ENCODE data around the gene CNTNAP5. TPM values are rescaled to one million over a fixed set of nuclear protein-coding genes. Genes with fewer than 3 reads are reported as not detected.

The CNTNAP5 gene
- total and polyA plus RNA-seq, 2 of the 8 experiments (the other 6 are each of a cell fraction or from before 2014, with no cell fraction given), result 0.11 to 0.76 TPM

DNA sequence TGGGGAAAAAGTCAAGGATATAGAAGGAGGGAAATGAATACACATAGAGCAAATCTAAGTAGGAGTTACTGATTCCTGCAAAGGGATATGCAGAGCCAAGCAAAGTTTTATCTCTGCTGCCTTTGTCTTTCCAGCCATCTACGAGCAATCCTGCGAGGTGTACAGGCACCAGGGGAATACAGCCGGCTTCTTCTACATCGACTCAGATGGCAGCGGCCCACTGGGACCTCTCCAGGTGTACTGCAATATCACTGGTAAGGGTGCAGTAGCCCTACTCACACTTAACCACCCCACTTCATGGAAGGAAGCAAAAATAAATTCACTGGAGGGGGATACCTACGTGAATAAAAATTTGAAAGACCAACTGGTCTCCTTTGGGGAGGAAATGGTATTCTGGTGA is 584.6 kb downstream of the CNTNAP5 start:
- no peak overlapping the region for H2BK12ac ChIP-seq (ENCODE audit: low read depth, low read length)
- H2BK15ac ChIP-seq (ENCODE audit: low read length), result no peak overlapping the region
- no peaks in the 10 kb centered on the region for H3K23me2 ChIP-seq (ENCODE audit: low read depth, low read length)
- no peak overlapping the region for H3K27ac ChIP-seq (ENCODE audit: low read depth, low read length)
- no peak overlapping the region for H3K9ac ChIP-seq (replicated peaks in 1 of 4; ENCODE audit: extremely low read depth in 1 of 4, low read depth in 3 of 4, low read length in 3 of 4)
- DNase-seq (ENCODE audit: low read depth in 1 of 2, low spot score in 2 of 2) (no peak), FAIRE-seq (no peak)
- H3K4me1 ChIP-seq (replicated peaks in 1 of 4; ENCODE audit: control insufficient read depth in 3 of 4, insufficient read depth in 4 of 4, low read length in 3 of 4), result peaks cover 0 to 10% (median 1%) of the 10 kb centered on the region in 4 experiments; a peak in 4 of 7 replicates
- H3K4me2 ChIP-seq (ENCODE audit: insufficient read depth in 1 of 2, low read depth in 2 of 2, low read length in 2 of 2), result no peak overlapping the region
- H2BK120ac ChIP-seq (replicated peaks; ENCODE audit: low read depth, low read length), result no peak overlapping the region
- ChIA-PET CTCF (ENCODE audit: partially characterized antibody) (no interaction called here), POLR2A (ENCODE audit: partially characterized antibody) (no interaction called here)
- no peaks in the 10 kb centered on the region for H3K79me2 ChIP-seq (ENCODE audit: control insufficient read depth in 1 of 2, insufficient read depth in 2 of 2, low read length in 2 of 2)
- no peak overlapping the region for H4K91ac ChIP-seq (replicated peaks; ENCODE audit: insufficient read length, low read length)
- no peak overlapping the region for H2BK5ac ChIP-seq (ENCODE audit: low read depth, low read length)
- H3K56ac ChIP-seq (replicated peaks; ENCODE audit: insufficient read length, low read depth, low read length), result no peak overlapping the region
- no peak overlapping the region for H2AFZ ChIP-seq (ENCODE audit: low read length)
- H3K79me1 ChIP-seq (ENCODE audit: low read depth, low read length), result no peaks in the 10 kb centered on the region
- H4K8ac ChIP-seq (ENCODE audit: extremely low read depth, insufficient read depth, low read length), result no peak overlapping the region
- 83% methylated on average over 6 of the region's 6 CpGs; no CpG with 5 or more reads in 1 of the 2 experiments for WGBS, 2 experiments (ENCODE audit: extremely low coverage in 1 of 2, insufficient coverage in 1 of 2, insufficient read length in 1 of 2, insufficient replicate concordance in 2 of 2, low coverage in 1 of 2, low lambda C conversion rate in 2 of 2, missing lambda C conversion rate in 1 of 2)
- no peak overlapping the region for H3K4ac ChIP-seq (replicated peaks; ENCODE audit: insufficient read length, low read depth, low read length)
- H3K18ac ChIP-seq (ENCODE audit: extremely low read depth, low read length), result no peak overlapping the region; the same call in 1 of the 2 replicates
- H2AK5ac ChIP-seq (ENCODE audit: low read depth, low read length), result no peak overlapping the region
- no peaks in the 10 kb centered on the region for H3K27me3 ChIP-seq (replicated peaks in 1 of 4; ENCODE audit: control insufficient read depth in 3 of 4, extremely low read depth in 1 of 4, insufficient read depth in 3 of 4, low read length in 3 of 4)
- no peak overlapping the region for H3K14ac ChIP-seq (ENCODE audit: insufficient read length)
- H3K23ac ChIP-seq (ENCODE audit: insufficient read length), result no peak overlapping the region
- H4K5ac ChIP-seq (ENCODE audit: insufficient read length, low read depth, low read length), result no peak overlapping the region
- no peaks in the 10 kb centered on the region for H3K36me3 ChIP-seq (ENCODE audit: control insufficient read depth in 2 of 4, insufficient read depth in 4 of 4, low read length in 3 of 4)
- H3K4me3 ChIP-seq (ENCODE audit: extremely low read depth in 1 of 4, insufficient read depth in 2 of 4, low read depth in 3 of 4, low read length in 4 of 4), result no peak overlapping the region
- H4K20me1 ChIP-seq (replicated peaks in 1 of 2; ENCODE audit: control insufficient read depth in 1 of 2, insufficient read depth in 2 of 2, low read length in 2 of 2), result no peaks in the 10 kb centered on the region
- H2BK20ac ChIP-seq (ENCODE audit: low read length), result no peak overlapping the region
- no peaks in the 10 kb centered on the region for H3K9me3 ChIP-seq (ENCODE audit: insufficient read depth in 2 of 2, low read depth in 1 of 2, low read length in 1 of 2)
- TF ChIP-seq RBBP5 (IDR thresholded peaks at IDR 0.05; ENCODE audit: borderline replicate concordance, low read depth, low read length), result no peak
- no peak for TF ChIP-seq TEAD4 (IDR thresholded peaks at IDR 0.05; ENCODE audit: low read depth, low read length)
- TF ChIP-seq ZNF274 (IDR thresholded peaks at IDR 0.05; ENCODE audit: borderline replicate concordance, extremely low read depth, low read length), result no peak
- no peak for TF ChIP-seq CREB1 (IDR thresholded peaks at IDR 0.05)

Data from H1 (cell line).